ENCODE data around the gene GLYAT.
"Not testable (repeated sequence)": the region's sequence is repeated elsewhere in the genome, so short reads cannot be mapped to it uniquely, and the experiment has no call there.

The GLYAT gene

GRCh38 chr11:58719406-58720117 lies 12.2 kb downstream of the GLYAT start:
- H3K27ac ChIP-seq (ENCODE audit: low read depth, low read length) = no peak overlapping the region
- H3K36me3 ChIP-seq (ENCODE audit: control insufficient read depth, insufficient read depth, low read length) = no peaks in the 10 kb centered on the region
- H3K4me1 ChIP-seq (ENCODE audit: control insufficient read depth, insufficient read depth, low read length) = no peaks in the 10 kb centered on the region
- no peak overlapping the region for H3K9ac ChIP-seq (ENCODE audit: low read length)
- H3K4me3 ChIP-seq (ENCODE audit: low read depth, low read length) = no peak overlapping the region
- no peaks in the 10 kb centered on the region for H3K27me3 ChIP-seq (ENCODE audit: control insufficient read depth, insufficient read depth, low read length)
- H3K9me3 ChIP-seq (ENCODE audit: control insufficient read depth, insufficient read depth, low read depth, low read length) = peaks cover 22% of the 10 kb centered on the region

- no peak overlapping the region for H3K4me3 ChIP-seq (ENCODE audit: low read depth, low read length)
- H3K27me3 ChIP-seq (ENCODE audit: control insufficient read depth, insufficient read depth, low read length) = no peaks in the 10 kb centered on the region
- peaks cover 58% of the 10 kb centered on the region for H3K9me3 ChIP-seq (ENCODE audit: control insufficient read depth, insufficient read depth, low read depth, low read length)
- no peaks in the 10 kb centered on the region for H3K4me1 ChIP-seq (ENCODE audit: control insufficient read depth, insufficient read depth, low read length)
- no peaks in the 10 kb centered on the region for H3K36me3 ChIP-seq (ENCODE audit: control insufficient read depth, insufficient read depth, low read length)
- no peak overlapping the region for H3K27ac ChIP-seq (ENCODE audit: low read depth, low read length)
- H3K9ac ChIP-seq (ENCODE audit: low read length) = no peak overlapping the region
Measured at GRCh38 chr11:58712531-58712930, 19.2 kb downstream of the GLYAT start.

GRCh38 chr11:58711832-58712231 lies 19.9 kb downstream of the GLYAT start:
- no peaks in the 10 kb centered on the region for H3K4me1 ChIP-seq (ENCODE audit: control insufficient read depth, insufficient read depth, low read length)
- H3K27ac ChIP-seq (ENCODE audit: low read depth, low read length) = no peak overlapping the region
- H3K36me3 ChIP-seq (ENCODE audit: control insufficient read depth, insufficient read depth, low read length) = no peaks in the 10 kb centered on the region
- H3K4me3 ChIP-seq (ENCODE audit: low read depth, low read length) = no peak overlapping the region
- H3K9ac ChIP-seq (ENCODE audit: low read length) = no peak overlapping the region
- no peaks in the 10 kb centered on the region for H3K27me3 ChIP-seq (ENCODE audit: control insufficient read depth, insufficient read depth, low read length)
- H3K9me3 ChIP-seq (ENCODE audit: control insufficient read depth, insufficient read depth, low read depth, low read length) = peaks cover 60% of the 10 kb centered on the region

- H3K9ac ChIP-seq (ENCODE audit: low read length) = no peak overlapping the region
- no peak overlapping the region for H3K27ac ChIP-seq (ENCODE audit: low read depth, low read length)
- no peaks in the 10 kb centered on the region for H3K27me3 ChIP-seq (ENCODE audit: control insufficient read depth, insufficient read depth, low read length)
- no peak overlapping the region for H3K4me3 ChIP-seq (ENCODE audit: low read depth, low read length)
- peaks cover 70% of the 10 kb centered on the region for H3K9me3 ChIP-seq (ENCODE audit: control insufficient read depth, insufficient read depth, low read depth, low read length)
- H3K36me3 ChIP-seq (ENCODE audit: control insufficient read depth, insufficient read depth, low read length) = no peaks in the 10 kb centered on the region
- no peaks in the 10 kb centered on the region for H3K4me1 ChIP-seq (ENCODE audit: control insufficient read depth, insufficient read depth, low read length)
Measured at GRCh38 chr11:58707767-58708166, 24.0 kb downstream of the GLYAT start.

GRCh38 chr11:58696825-58697224 lies 34.9 kb downstream of the GLYAT start:
- not testable (repeated sequence) for H3K9me3 ChIP-seq (ENCODE audit: control insufficient read depth, insufficient read depth, low read depth, low read length); H3K27me3 ChIP-seq (ENCODE audit: control insufficient read depth, insufficient read depth, low read length); H3K36me3 ChIP-seq (ENCODE audit: control insufficient read depth, insufficient read depth, low read length); H3K4me1 ChIP-seq (ENCODE audit: control insufficient read depth, insufficient read depth, low read length); H3K4me3 ChIP-seq (ENCODE audit: low read depth, low read length); H3K9ac ChIP-seq (ENCODE audit: low read length); H3K27ac ChIP-seq (ENCODE audit: low read depth, low read length)

- no peak overlapping the region for H3K9ac ChIP-seq (ENCODE audit: low read length)
- no peaks in the 10 kb centered on the region for H3K27me3 ChIP-seq (ENCODE audit: control insufficient read depth, insufficient read depth, low read length)
- no peak overlapping the region for H3K4me3 ChIP-seq (ENCODE audit: low read depth, low read length)
- H3K27ac ChIP-seq (ENCODE audit: low read depth, low read length) = no peak overlapping the region
- no peaks in the 10 kb centered on the region for H3K4me1 ChIP-seq (ENCODE audit: control insufficient read depth, insufficient read depth, low read length)
- H3K36me3 ChIP-seq (ENCODE audit: control insufficient read depth, insufficient read depth, low read length) = no peaks in the 10 kb centered on the region
- peaks cover 4% of the 10 kb centered on the region; the same call in 1 of the 2 replicates for H3K9me3 ChIP-seq (ENCODE audit: control insufficient read depth, insufficient read depth, low read depth, low read length)
Measured at GRCh38 chr11:58693026-58693425, 38.7 kb downstream of the GLYAT start.

- Histone ChIP-seq H3K27ac (ENCODE audit: low read depth, low read length) (no peak overlapping the region), H3K27me3 (ENCODE audit: control insufficient read depth, insufficient read depth, low read length) (no peaks in the 10 kb centered on the region), H3K36me3 (ENCODE audit: control insufficient read depth, insufficient read depth, low read length) (no peaks in the 10 kb centered on the region), H3K9me3 (ENCODE audit: control insufficient read depth, insufficient read depth, low read depth, low read length) (peaks cover 4% of the 10 kb centered on the region; the same call in 1 of the 2 replicates), H3K9ac (ENCODE audit: low read length) (no peak overlapping the region), H3K4me1 (ENCODE audit: control insufficient read depth, insufficient read depth, low read length) (no peaks in the 10 kb centered on the region), H3K4me3 (ENCODE audit: low read depth, low read length) (no peak overlapping the region)
Measured at GRCh38 chr11:58691675-58692074, 40.1 kb downstream of the GLYAT start.

- Histone ChIP-seq H3K36me3 (ENCODE audit: control insufficient read depth, insufficient read depth, low read length) (no peaks in the 10 kb centered on the region), H3K27ac (ENCODE audit: low read depth, low read length) (no peak overlapping the region), H3K9ac (ENCODE audit: low read length) (no peak overlapping the region), H3K9me3 (ENCODE audit: control insufficient read depth, insufficient read depth, low read depth, low read length) (no peaks in the 10 kb centered on the region; the same call in 1 of the 2 replicates), H3K4me1 (ENCODE audit: control insufficient read depth, insufficient read depth, low read length) (no peaks in the 10 kb centered on the region), H3K4me3 (ENCODE audit: low read depth, low read length) (no peak overlapping the region), H3K27me3 (ENCODE audit: control insufficient read depth, insufficient read depth, low read length) (no peaks in the 10 kb centered on the region)
Measured at GRCh38 chr11:58688789-58689503, 42.8 kb downstream of the GLYAT start.

GRCh38 chr11:58685973-58686722 lies 45.6 kb downstream of the GLYAT start:
- no peaks in the 10 kb centered on the region for H3K4me1 ChIP-seq (ENCODE audit: control insufficient read depth, insufficient read depth, low read length)
- H3K9me3 ChIP-seq (ENCODE audit: control insufficient read depth, insufficient read depth, low read depth, low read length) = no peaks in the 10 kb centered on the region; the same call in 1 of the 2 replicates
- no peaks in the 10 kb centered on the region for H3K27me3 ChIP-seq (ENCODE audit: control insufficient read depth, insufficient read depth, low read length)
- H3K9ac ChIP-seq (ENCODE audit: low read length) = no peak overlapping the region
- no peaks in the 10 kb centered on the region for H3K36me3 ChIP-seq (ENCODE audit: control insufficient read depth, insufficient read depth, low read length)
- no peak overlapping the region for H3K27ac ChIP-seq (ENCODE audit: low read depth, low read length)
- H3K4me3 ChIP-seq (ENCODE audit: low read depth, low read length) = no peak overlapping the region

GRCh38 chr11:58682660-58683059 lies 49.1 kb downstream of the GLYAT start:
- not testable (repeated sequence) for H3K9ac ChIP-seq (ENCODE audit: low read length); H3K9me3 ChIP-seq (ENCODE audit: control insufficient read depth, insufficient read depth, low read depth, low read length); H3K36me3 ChIP-seq (ENCODE audit: control insufficient read depth, insufficient read depth, low read length); H3K27ac ChIP-seq (ENCODE audit: low read depth, low read length); H3K4me1 ChIP-seq (ENCODE audit: control insufficient read depth, insufficient read depth, low read length); H3K27me3 ChIP-seq (ENCODE audit: control insufficient read depth, insufficient read depth, low read length); H3K4me3 ChIP-seq (ENCODE audit: low read depth, low read length)

- H3K4me3 ChIP-seq (ENCODE audit: low read depth, low read length); H3K9me3 ChIP-seq (ENCODE audit: control insufficient read depth, insufficient read depth, low read depth, low read length); H3K9ac ChIP-seq (ENCODE audit: low read length); H3K27ac ChIP-seq (ENCODE audit: low read depth, low read length); H3K27me3 ChIP-seq (ENCODE audit: control insufficient read depth, insufficient read depth, low read length); H3K4me1 ChIP-seq (ENCODE audit: control insufficient read depth, insufficient read depth, low read length); H3K36me3 ChIP-seq (ENCODE audit: control insufficient read depth, insufficient read depth, low read length): not testable (repeated sequence)
Measured at GRCh38 chr11:58677536-58677935, 54.2 kb downstream of the GLYAT start.
